ENCODE data around the gene PTPRM.

The PTPRM gene

GRCh38 chr18:7939521-7939920, 372.4 kb downstream of the PTPRM start:
- no peaks in the 10 kb centered on the region for H3K4me1 ChIP-seq (ENCODE audit: control insufficient read depth in 1 of 2, insufficient read depth in 1 of 2, low read depth in 1 of 2, low read length in 1 of 2)
- H3K4me3 ChIP-seq (ENCODE audit: low read depth in 1 of 2, low read length in 1 of 2): no peak overlapping the region
- no peak for TF ChIP-seq CTCF (IDR thresholded peaks at IDR 0.05)
- H3K36me3 ChIP-seq: no peaks in the 10 kb centered on the region
- no peak overlapping the region for H3K27ac ChIP-seq
- H3K9me3 ChIP-seq: no peaks in the 10 kb centered on the region
- no peaks in the 10 kb centered on the region for H3K27me3 ChIP-seq

- Histone ChIP-seq H3K4me1 (ENCODE audit: control insufficient read depth in 1 of 2, insufficient read depth in 1 of 2, low read depth in 1 of 2, low read length in 1 of 2) (no peaks in the 10 kb centered on the region), H3K36me3 (no peaks in the 10 kb centered on the region), H3K27me3 (no peaks in the 10 kb centered on the region), H3K9me3 (no peaks in the 10 kb centered on the region), H3K27ac (no peak overlapping the region), H3K4me3 (ENCODE audit: low read depth in 1 of 2, low read length in 1 of 2) (no peak overlapping the region)
- no peak for TF ChIP-seq CTCF (IDR thresholded peaks at IDR 0.05)
These were observed 373.3 kb downstream of the PTPRM start for GRCh38 chr18:7940379-7940778.

GRCh38 chr18:7940971-7941370, 373.9 kb downstream of the PTPRM start:
- no peak overlapping the region for H3K27ac ChIP-seq
- no peaks in the 10 kb centered on the region for H3K27me3 ChIP-seq
- no peak for TF ChIP-seq CTCF (IDR thresholded peaks at IDR 0.05)
- no peaks in the 10 kb centered on the region for H3K36me3 ChIP-seq
- no peaks in the 10 kb centered on the region for H3K9me3 ChIP-seq
- H3K4me1 ChIP-seq (ENCODE audit: control insufficient read depth in 1 of 2, insufficient read depth in 1 of 2, low read depth in 1 of 2, low read length in 1 of 2): no peaks in the 10 kb centered on the region
- H3K4me3 ChIP-seq (ENCODE audit: low read depth in 1 of 2, low read length in 1 of 2): no peak overlapping the region

- H3K4me1 ChIP-seq (ENCODE audit: control insufficient read depth in 1 of 2, insufficient read depth in 1 of 2, low read depth in 1 of 2, low read length in 1 of 2): no peaks in the 10 kb centered on the region
- TF ChIP-seq CTCF (IDR thresholded peaks at IDR 0.05): no peak
- H3K27ac ChIP-seq: no peak overlapping the region
These were observed 374.4 kb downstream of the PTPRM start for GRCh38 chr18:7941533-7941932.

GRCh38 chr18:7945882-7946281, 378.8 kb downstream of the PTPRM start:
- no peaks in the 10 kb centered on the region for H3K27me3 ChIP-seq
- H3K9me3 ChIP-seq: no peaks in the 10 kb centered on the region
- TF ChIP-seq CTCF (IDR thresholded peaks at IDR 0.05): no peak
- no peak overlapping the region for H3K27ac ChIP-seq
- H3K4me3 ChIP-seq (ENCODE audit: low read depth in 1 of 2, low read length in 1 of 2): no peak overlapping the region
- no peaks in the 10 kb centered on the region for H3K4me1 ChIP-seq (ENCODE audit: control insufficient read depth in 1 of 2, insufficient read depth in 1 of 2, low read depth in 1 of 2, low read length in 1 of 2)
- no peaks in the 10 kb centered on the region for H3K36me3 ChIP-seq

More at GRCh38 chr18:7941533-7941932, 374.4 kb downstream of the PTPRM start:
- Histone ChIP-seq H3K4me3 (ENCODE audit: low read depth in 1 of 2, low read length in 1 of 2) (no peak overlapping the region), H3K36me3 (no peaks in the 10 kb centered on the region), H3K9me3 (no peaks in the 10 kb centered on the region), H3K27me3 (no peaks in the 10 kb centered on the region)

Measured in neutrophil (primary cell).